ENCODE data around the gene MTMR6.

The MTMR6 gene

GRCh38 chr13:25218019-25218418 lies 69.3 kb downstream of the MTMR6 start:
- Histone ChIP-seq H3K9me3 (ENCODE audit: insufficient read depth, low read length) (no peaks in the 10 kb centered on the region), H3K4me3 (ENCODE audit: insufficient read length, low read depth) (no peak overlapping the region), H3K9ac (ENCODE audit: insufficient read length, low read depth) (no peak overlapping the region), H3K4me1 (ENCODE audit: insufficient read depth, insufficient read length) (no peaks in the 10 kb centered on the region), H3K36me3 (ENCODE audit: insufficient read depth, insufficient read length, low read length) (no peaks in the 10 kb centered on the region), H3K27me3 (ENCODE audit: insufficient read depth, insufficient read length) (no peaks in the 10 kb centered on the region)
- no peak for TF ChIP-seq ZNF274 (IDR thresholded peaks at IDR 0.05; ENCODE audit: low read depth, low read length)
- no peak for TF ChIP-seq SUZ12 (IDR thresholded peaks at IDR 0.05; ENCODE audit: extremely low read depth, insufficient read depth, insufficient read length)
- no peak for TF ChIP-seq YY1 (IDR thresholded peaks at IDR 0.05; ENCODE audit: insufficient read depth, insufficient read length)
- DNase-seq (ENCODE audit: low read depth, low spot score): no peak

DNA sequence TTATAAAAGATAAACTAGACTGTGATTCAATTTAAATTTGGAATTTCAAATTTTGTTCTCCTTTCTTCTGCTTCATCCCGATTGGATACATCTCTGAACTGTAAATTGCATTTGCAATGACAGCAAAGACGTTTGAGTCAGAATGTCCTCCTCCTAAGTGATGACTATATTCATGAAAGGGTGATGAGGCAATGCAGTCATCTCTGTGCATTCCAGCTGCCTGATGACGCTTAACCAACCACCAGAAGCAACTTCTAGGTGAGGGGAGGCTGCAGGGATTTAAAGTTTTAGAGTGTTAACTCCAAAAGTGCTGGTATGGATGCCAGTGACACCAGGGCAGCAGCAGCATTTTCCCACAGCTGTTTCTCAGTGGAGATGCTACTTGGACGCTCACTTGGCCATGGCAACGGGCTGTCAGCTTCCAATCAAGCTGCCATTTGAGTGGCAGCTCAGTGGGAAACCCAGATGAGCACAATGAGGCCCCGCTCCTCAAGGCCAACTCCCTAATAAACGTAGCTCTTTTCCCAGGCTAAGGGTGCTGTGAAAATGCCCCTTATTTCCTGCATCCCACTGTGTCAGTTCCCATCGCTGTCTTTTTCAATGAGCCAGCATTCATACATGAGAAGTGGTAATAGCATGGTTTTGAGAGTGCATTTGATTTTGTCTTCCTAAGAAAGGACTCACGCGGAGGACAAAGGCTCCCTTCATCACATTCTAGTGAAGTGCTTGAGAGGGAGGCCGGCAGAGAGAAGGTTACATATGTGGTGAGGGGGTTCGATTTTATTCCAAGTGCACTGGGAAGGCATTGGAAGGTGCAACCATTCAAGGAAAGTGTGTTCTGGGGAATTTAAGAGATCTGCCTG lies 70.0 kb downstream of the MTMR6 start:
- TF ChIP-seq SUZ12 (IDR thresholded peaks at IDR 0.05; ENCODE audit: extremely low read depth, insufficient read depth, insufficient read length) (no peak), YY1 (IDR thresholded peaks at IDR 0.05; ENCODE audit: insufficient read depth, insufficient read length) (no peak), ZNF274 (IDR thresholded peaks at IDR 0.05; ENCODE audit: low read depth, low read length) (no peak)
- DNase-seq (ENCODE audit: low read depth, low spot score): no peak
- Histone ChIP-seq H3K36me3 (ENCODE audit: insufficient read depth, insufficient read length, low read length) (no peaks in the 10 kb centered on the region), H3K4me1 (ENCODE audit: insufficient read depth, insufficient read length) (no peaks in the 10 kb centered on the region), H3K9me3 (ENCODE audit: insufficient read depth, low read length) (no peaks in the 10 kb centered on the region), H3K27me3 (ENCODE audit: insufficient read depth, insufficient read length) (no peaks in the 10 kb centered on the region), H3K9ac (ENCODE audit: insufficient read length, low read depth) (no peak overlapping the region), H3K4me3 (ENCODE audit: insufficient read length, low read depth) (no peak overlapping the region)

DNA sequence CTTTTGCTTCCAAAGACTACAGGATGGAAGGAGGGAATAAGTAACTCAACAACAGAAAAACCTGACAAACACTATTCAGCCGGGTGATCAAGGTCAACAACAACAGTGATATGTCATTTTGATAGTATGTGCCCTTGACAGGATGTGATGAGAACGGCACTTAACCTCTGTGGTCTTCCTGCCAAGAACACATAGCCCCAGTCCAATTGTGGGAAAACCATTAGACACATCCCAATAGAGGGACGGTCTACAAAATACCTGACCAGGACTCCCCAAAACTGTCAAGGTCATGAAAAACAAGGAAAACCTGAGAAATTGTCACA lies 72.1 kb downstream of the MTMR6 start:
- TF ChIP-seq SUZ12 (IDR thresholded peaks at IDR 0.05; ENCODE audit: extremely low read depth, insufficient read depth, insufficient read length) (no peak), ZNF274 (IDR thresholded peaks at IDR 0.05; ENCODE audit: low read depth, low read length) (no peak)
- no peak overlapping the region for H3K9ac ChIP-seq (ENCODE audit: insufficient read length, low read depth)
- H3K9me3 ChIP-seq (ENCODE audit: insufficient read depth, low read length): no peaks in the 10 kb centered on the region
- no peaks in the 10 kb centered on the region for H3K4me1 ChIP-seq (ENCODE audit: insufficient read depth, insufficient read length)
- no peaks in the 10 kb centered on the region for H3K27me3 ChIP-seq (ENCODE audit: insufficient read depth, insufficient read length)
- H3K4me3 ChIP-seq (ENCODE audit: insufficient read length, low read depth): no peak overlapping the region
- no peak for DNase-seq (ENCODE audit: low read depth, low spot score)
- no peaks in the 10 kb centered on the region for H3K36me3 ChIP-seq (ENCODE audit: insufficient read depth, insufficient read length, low read length)

GRCh38 chr13:25214491-25215252 lies 72.6 kb downstream of the MTMR6 start:
- TF ChIP-seq YY1 (IDR thresholded peaks at IDR 0.05; ENCODE audit: insufficient read depth, insufficient read length) (no peak), SUZ12 (IDR thresholded peaks at IDR 0.05; ENCODE audit: extremely low read depth, insufficient read depth, insufficient read length) (no peak), ZNF274 (IDR thresholded peaks at IDR 0.05; ENCODE audit: low read depth, low read length) (no peak)
- H3K9me3 ChIP-seq (ENCODE audit: insufficient read depth, low read length): no peaks in the 10 kb centered on the region

GRCh38 chr13:25213715-25214114 lies 73.6 kb downstream of the MTMR6 start:
- Histone ChIP-seq H3K9me3 (ENCODE audit: insufficient read depth, low read length) (no peaks in the 10 kb centered on the region), H3K9ac (ENCODE audit: insufficient read length, low read depth) (no peak overlapping the region), H3K36me3 (ENCODE audit: insufficient read depth, insufficient read length, low read length) (no peaks in the 10 kb centered on the region), H3K27me3 (ENCODE audit: insufficient read depth, insufficient read length) (no peaks in the 10 kb centered on the region), H3K4me1 (ENCODE audit: insufficient read depth, insufficient read length) (no peaks in the 10 kb centered on the region), H3K4me3 (ENCODE audit: insufficient read length, low read depth) (no peak overlapping the region)
- no peak for DNase-seq (ENCODE audit: low read depth, low spot score)
- TF ChIP-seq ZNF274 (IDR thresholded peaks at IDR 0.05; ENCODE audit: low read depth, low read length): no peak
- no peak for TF ChIP-seq SUZ12 (IDR thresholded peaks at IDR 0.05; ENCODE audit: extremely low read depth, insufficient read depth, insufficient read length)
- no peak for TF ChIP-seq YY1 (IDR thresholded peaks at IDR 0.05; ENCODE audit: insufficient read depth, insufficient read length)

More at GRCh38 chr13:25214491-25215252, 72.6 kb downstream of the MTMR6 start:
- Histone ChIP-seq H3K36me3 (ENCODE audit: insufficient read depth, insufficient read length, low read length) (no peaks in the 10 kb centered on the region), H3K9ac (ENCODE audit: insufficient read length, low read depth) (no peak overlapping the region), H3K4me3 (ENCODE audit: insufficient read length, low read depth) (no peak overlapping the region), H3K27me3 (ENCODE audit: insufficient read depth, insufficient read length) (no peaks in the 10 kb centered on the region), H3K4me1 (ENCODE audit: insufficient read depth, insufficient read length) (no peaks in the 10 kb centered on the region)
- DNase-seq (ENCODE audit: low read depth, low spot score): no peak

GRCh38 chr13:25210842-25211569 lies 76.3 kb downstream of the MTMR6 start:
- no peaks in the 10 kb centered on the region for H3K27me3 ChIP-seq (ENCODE audit: insufficient read depth, insufficient read length)
- no peaks in the 10 kb centered on the region for H3K9me3 ChIP-seq (ENCODE audit: insufficient read depth, low read length)
- H3K9ac ChIP-seq (ENCODE audit: insufficient read length, low read depth): no peak overlapping the region
- no peaks in the 10 kb centered on the region for H3K36me3 ChIP-seq (ENCODE audit: insufficient read depth, insufficient read length, low read length)
- H3K4me1 ChIP-seq (ENCODE audit: insufficient read depth, insufficient read length): no peaks in the 10 kb centered on the region
- no peak for DNase-seq (ENCODE audit: low read depth, low spot score)
- TF ChIP-seq SUZ12 (IDR thresholded peaks at IDR 0.05; ENCODE audit: extremely low read depth, insufficient read depth, insufficient read length): no peak
- no peak overlapping the region for H3K4me3 ChIP-seq (ENCODE audit: insufficient read length, low read depth)

DNA sequence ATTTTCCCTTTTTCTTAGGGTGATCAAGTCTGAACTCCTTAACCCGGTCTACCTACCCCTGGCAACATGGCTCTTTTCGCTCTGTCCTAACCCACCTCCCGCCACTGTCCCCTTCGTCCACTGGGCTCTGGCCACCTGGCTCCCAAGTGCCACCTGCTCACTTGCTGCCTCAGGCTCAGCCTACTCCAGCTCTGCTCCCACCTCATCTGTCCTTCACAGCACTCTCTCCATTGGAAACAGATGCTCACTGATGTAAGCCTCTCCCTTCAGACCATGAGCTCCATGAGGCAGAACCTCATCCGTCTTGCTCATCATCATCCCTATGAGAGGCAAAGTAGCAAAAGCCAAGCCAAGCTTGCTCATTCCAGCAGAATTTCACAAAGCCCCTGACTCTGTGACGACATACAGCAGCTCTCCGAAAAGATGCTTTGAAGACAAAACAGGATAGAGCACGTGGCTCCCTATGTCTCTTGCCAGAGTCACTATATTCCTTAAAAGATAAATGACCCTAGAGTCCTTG lies 79.9 kb downstream of the MTMR6 start:
- no peak for TF ChIP-seq SUZ12 (IDR thresholded peaks at IDR 0.05; ENCODE audit: extremely low read depth, insufficient read depth, insufficient read length)
- no peak for TF ChIP-seq ZNF274 (IDR thresholded peaks at IDR 0.05; ENCODE audit: low read depth, low read length)
- TF ChIP-seq YY1 (IDR thresholded peaks at IDR 0.05; ENCODE audit: insufficient read depth, insufficient read length): no peak
- Histone ChIP-seq H3K4me1 (ENCODE audit: insufficient read depth, insufficient read length) (no peaks in the 10 kb centered on the region), H3K9ac (ENCODE audit: insufficient read length, low read depth) (no peak overlapping the region), H3K9me3 (ENCODE audit: insufficient read depth, low read length) (no peaks in the 10 kb centered on the region), H3K27me3 (ENCODE audit: insufficient read depth, insufficient read length) (no peaks in the 10 kb centered on the region), H3K36me3 (ENCODE audit: insufficient read depth, insufficient read length, low read length) (no peaks in the 10 kb centered on the region), H3K4me3 (ENCODE audit: insufficient read length, low read depth) (no peak overlapping the region)
- no peak for DNase-seq (ENCODE audit: low read depth, low spot score)

Data from NT2/D1 (cell line).